ENCODE measurements around the gene TAS2R60.
"Not testable (repeated sequence)": the region's sequence is repeated elsewhere in the genome, so short reads cannot be mapped to it uniquely, and the experiment has no call there.

TAS2R60 gene, protein sequence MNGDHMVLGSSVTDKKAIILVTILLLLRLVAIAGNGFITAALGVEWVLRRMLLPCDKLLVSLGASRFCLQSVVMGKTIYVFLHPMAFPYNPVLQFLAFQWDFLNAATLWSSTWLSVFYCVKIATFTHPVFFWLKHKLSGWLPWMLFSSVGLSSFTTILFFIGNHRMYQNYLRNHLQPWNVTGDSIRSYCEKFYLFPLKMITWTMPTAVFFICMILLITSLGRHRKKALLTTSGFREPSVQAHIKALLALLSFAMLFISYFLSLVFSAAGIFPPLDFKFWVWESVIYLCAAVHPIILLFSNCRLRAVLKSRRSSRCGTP

DNA sequence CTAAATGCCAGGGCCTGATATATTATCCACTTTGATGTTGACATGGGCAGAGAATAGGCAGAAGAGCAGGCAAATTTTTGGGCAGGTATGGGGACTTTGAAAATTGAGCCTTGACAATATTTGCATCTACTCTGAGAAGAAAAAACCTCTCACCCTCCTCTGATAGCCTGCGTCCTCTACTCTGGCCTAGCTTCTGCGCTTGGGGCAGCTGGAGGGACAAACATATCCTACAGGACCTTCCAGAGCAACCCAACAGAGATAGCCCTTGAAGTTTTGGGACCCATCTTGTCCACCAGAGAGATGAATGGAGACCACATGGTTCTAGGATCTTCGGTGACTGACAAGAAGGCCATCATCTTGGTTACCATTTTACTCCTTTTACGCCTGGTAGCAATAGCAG lies at the start of gene TAS2R60:
Gene TAS2R60 (plus strand): TSS at position 301 of the 400 bp plus-strand sequence. CDS start 0 bp downstream, at position 301.
- DNase-seq: no peak

DNA sequence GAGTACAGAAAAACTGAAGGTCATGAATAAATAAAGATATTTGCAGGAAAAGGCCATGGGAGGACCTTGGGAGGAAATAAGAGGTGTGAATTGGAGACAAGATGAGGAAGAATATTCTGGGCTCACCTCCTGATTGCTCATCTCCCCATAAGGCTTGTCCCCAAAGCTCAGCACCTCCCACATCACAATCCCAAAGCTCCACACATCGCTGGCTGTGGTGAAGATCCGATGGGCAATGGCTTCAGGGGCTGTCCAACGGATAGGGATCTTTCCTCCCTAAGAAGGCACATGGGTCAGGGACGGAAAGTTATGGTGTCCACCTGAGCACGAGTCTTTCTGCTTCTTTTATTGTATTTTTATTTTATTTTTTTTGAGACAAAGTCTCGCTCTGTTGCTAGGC lies 49.2 kb upstream of the TAS2R60 start:
- no peak for DNase-seq

DNA sequence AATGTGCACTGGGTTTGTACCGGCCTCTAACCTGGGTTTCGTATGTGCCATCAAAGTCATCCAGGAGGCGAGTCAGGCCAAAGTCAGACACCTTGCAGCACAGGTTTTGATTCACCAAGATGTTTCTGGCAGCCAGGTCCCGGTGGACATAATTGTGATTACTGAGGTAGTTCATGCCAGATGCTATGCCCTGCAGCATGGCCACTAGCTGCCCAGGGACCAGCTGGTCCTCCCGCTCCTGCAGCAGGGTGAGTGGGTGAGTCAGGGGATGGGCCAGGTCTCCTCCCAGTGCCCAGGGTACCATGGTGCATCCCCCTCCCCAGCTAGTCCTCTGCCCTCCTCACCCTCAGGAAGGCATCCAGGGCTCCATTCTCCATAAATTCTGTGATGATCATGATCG lies 48.5 kb upstream of the TAS2R60 start:
- no peak for DNase-seq

DNA sequence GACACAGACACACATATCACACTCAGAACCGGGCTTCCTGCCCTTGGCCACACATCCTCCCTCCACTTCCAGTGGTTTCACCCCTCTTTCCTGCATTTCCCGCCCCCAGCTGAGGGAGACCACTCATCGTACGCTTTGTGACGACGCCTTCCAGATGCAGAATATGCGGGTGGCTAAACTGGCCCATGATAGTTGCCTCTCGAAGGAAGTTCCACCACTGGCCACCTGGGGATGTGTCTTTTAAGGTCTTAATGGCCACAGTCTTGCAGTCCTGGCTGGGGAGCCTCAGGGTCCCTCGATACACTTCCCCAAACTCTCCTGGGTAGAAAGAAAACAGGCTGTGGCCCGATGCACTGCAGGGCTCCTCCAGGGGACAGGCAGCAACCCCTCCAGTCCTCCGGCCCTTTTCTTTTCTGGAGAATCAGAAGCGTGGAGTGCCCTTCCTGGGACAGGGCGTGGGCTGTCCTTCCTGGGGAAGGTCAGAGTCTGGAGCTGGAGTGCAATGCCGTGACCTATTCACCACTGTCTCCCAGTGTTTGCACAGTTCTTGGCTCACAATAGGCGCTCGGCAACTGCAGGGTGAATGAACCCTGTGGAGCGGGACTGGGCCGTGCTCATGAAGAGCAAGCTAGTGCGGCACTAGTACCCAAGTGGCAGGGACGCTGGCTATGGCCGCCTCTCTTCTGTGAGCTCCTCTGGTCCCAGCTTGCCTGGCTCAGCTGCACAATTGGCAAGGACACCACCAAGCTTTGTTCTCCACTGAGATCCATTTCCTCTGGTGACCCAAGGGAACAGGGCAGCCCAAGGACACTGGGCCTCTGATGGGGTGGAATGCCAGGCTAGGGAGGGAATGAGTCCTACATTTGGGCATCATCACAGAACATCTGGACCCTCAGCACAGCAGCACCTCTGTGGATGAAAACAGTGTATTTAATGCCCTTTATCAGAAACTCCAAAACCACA lies 47.8 kb upstream of the TAS2R60 start:
- no peak for DNase-seq

DNA sequence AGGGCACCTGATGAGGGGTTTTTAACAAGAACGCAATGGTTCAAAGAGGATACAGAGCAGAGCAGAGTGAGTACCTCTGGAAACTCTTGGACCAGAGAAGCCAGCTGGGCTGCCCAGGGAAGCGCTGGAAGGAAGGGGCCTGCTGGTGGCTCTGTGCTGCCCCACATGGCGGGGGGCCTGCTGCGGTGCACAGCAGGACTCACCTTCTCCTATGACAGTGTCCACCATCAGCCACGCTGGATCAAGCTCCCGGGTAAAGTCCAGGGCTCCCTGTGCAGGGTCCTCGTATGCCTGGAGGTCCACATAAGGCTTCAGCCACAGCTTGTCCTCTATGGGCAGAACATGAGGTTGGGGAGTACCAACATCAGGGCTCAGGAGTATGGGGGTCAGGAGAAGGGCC lies 47.1 kb upstream of the TAS2R60 start:
- no peak for DNase-seq

DNA sequence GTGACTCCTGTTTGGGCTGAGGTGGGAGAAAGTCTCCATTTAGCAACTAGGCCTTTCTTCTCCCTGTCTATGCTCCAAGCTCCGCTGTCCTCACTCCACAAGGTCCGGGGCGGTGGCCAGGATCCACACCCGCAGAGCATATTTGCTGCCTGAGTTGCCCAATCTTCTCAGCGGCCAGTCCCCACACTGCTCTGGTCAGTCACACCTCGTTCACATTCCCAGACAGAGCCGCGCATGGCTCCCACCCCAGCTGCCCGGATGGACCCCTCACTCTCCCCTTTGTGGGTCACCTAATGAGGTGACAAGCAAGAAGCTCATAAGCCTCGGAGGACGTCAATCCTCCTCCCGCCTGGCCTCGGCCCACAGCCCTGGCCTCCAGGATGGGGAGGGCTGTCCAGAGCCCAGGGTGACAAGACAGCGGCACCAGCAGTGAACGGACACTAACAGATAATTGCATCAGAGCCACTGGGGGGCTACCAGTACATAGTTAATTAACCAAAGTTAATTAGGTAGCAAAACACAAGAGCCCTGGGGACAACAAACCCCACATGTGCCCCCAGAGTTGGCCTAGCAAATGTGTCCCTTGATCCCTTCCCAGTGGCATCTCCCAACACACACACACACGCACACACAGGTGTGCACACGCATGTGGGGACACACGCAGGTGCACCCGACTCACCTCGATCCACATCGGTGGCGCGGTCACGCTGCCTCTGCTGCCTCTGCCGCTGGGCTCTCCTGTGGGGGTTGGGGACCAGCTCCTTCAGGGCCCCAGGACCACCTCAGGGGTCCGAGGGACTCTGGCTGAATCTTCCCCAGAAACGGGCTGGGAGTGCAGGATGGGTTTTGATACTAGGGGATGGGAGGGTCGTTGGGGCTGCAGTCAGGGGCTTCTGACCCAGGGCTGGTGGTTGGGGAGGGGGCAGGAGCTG lies 46.4 kb upstream of the TAS2R60 start:
- no peak for DNase-seq

DNA sequence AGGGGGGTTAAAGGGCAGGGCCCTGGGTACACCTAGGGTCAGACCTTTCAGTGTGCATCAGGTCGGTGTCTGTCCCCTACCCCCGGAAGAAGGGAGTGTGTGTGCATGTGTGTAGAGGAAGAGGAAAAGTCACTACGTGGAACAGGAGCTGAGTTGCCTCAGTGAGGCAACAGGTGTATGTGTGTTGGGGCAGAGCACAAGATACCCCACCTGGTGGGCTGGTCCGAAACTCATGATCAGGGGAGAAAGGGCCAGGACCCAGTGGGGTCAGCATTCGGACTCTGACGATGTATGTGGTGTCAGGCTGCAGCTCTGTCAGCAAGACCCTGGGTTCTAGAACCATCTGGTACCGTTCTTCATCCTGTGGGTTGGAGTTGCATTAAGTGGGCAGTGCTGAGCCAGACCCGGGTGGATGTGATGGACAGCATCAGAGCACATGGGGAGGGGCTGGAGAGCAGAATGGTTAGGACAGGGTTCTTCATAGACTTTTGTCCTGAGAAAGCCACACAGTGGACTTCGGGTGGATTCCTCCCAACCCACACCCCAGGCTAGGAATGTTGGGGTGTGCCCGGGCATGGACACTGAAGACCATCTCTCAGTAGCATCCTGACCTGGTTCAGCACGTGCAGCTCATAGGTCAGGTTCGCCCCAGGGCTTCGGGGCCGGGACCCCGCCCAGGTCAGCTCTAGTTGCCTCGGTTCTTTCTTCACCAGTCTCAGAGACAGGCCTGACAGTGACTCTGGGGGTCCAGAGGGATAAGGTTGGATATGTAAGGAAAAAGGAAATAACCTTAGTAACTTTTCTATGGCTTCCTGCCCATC lies 45.3 kb upstream of the TAS2R60 start:
- no peak for DNase-seq

DNA sequence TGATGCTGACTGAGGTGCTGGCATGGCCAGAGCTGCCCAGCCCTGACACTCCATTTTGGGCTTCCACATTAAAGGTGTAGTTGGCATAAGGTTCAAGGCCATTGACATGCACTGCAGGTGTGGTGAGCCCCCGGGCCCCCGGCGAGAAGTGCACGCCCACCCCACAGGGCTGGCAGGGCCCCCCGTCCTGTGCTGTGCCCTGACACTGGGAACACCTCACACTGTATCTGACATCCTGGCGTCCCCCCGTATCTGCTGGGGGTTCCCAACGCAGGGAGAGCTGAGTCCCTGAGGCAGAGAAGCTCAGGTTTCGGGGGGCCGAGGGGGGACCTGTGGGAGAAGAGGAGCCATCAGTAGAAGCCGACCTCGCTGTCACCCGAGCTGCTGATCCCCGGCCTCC lies 44.6 kb upstream of the TAS2R60 start:
- DNase-seq: no peak

DNA sequence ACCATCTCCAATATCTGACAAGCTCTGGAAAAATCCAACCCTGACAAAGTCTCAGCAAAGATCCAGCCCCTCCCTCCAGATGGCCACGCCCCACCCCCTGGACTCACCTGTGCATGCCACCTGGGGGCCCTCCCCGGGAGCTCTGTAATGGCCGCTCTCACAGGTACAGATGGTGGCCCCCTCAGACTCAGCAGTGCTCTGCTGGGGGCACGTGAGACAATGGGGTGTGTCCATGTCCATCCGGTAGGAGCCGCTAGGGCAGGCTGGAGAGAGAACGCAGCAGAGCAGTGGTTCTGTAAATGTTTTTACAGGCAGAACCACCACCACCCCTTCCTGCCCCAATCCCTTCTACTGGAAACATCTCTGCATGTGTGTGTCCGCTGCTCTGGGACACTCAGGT lies 44.1 kb upstream of the TAS2R60 start:
- no peak for DNase-seq

DNA sequence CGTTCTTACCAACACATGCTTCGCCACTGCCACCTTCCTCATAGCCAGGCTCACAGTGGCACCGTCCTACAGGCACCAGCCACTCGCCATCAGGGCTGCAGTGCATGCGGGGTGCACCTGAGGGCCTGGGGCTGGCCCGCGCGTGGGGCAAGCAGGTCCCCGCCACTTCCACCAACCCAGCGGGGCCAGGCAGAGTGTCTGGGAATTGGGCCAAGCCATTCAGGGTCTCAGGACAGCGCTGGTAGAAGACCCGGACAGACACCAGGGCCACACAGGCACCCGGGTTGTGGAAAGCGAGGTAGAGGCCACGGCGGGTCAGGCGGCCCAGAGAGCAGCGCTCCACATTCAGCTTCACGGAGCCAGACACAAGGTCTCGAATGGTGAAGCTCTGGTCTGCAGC lies 43.6 kb upstream of the TAS2R60 start:
- no peak for DNase-seq

DNA sequence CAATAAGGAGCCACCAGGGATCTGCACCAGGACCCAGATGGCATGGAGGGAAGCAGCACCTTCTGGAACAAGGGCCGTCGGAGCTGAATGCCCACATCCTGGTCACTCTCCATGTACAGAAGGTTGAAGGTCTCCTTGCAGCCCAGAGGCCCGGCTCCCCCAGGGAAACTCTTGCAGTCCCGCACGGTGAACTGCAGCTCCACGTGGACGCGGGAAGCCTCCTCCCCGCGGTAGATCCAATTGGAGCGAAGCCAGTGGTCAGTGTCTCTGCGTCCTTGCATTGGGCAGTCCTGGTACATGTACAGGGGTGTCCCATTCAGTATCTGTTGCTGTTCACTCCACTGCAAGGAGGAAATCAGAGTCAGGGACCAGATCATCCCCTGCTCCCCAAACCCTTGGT lies 42.0 kb upstream of the TAS2R60 start:
- no peak for DNase-seq

DNA sequence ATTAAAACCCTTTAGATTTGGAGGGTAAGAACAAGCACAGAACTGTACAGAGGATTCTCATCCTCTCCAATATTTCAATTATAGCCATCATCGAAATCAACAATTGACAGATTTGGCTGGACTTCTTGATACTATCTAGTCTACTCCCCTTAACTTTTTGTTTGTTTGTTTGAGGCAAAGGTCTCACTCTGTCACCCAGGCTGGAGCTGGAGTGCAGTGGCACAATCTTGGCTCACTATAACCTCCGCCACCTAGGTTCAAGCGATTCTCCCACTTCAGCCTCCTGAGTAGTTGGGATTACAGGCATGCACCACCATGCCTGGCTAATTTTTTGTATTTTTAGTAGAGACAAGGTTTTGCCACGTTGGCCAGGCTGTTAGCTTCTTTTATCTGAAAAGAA lies 41.0 kb upstream of the TAS2R60 start:
- DNase-seq: not testable (repeated sequence)

DNA sequence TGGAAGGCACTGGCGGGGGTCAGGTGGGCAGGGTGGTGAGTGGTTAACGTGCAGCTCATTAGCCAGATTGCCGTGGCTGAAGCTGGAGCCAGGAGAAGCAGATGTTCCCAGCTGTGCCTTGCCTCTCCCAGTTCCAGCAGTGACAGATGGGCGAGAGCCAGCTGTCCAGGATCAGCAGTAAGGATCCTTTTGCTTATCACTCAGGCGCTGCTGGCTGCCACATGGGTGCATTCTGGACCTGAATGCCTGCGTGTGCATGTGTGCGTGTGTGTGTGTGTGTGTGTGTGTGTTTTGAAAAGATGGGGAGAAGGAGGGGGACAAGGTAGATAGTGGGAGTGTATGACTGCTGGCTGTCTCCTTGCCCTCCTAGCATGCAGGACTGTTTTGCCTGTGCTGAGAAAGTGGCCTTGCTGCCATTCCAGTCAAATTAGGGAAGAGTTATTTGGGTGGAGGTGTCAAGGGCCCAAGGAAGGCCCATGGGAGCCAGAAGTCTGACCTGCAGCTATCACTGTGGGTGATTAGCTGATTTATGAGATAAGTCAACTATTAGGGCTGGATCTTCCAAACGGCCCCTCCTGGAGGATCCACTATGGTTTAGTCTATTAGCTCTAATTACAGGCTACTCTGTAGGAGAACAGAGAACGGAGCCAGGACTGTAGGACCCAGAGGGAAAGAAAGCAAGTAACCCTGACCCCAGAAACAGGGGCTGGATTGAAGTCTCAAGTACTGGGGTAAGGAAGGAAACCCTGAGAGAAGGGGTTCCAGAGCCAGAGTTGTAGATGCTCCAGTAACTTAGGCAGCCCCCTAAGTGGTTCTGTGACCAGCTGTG lies 37.9 kb upstream of the TAS2R60 start:
- no peak for DNase-seq

DNA sequence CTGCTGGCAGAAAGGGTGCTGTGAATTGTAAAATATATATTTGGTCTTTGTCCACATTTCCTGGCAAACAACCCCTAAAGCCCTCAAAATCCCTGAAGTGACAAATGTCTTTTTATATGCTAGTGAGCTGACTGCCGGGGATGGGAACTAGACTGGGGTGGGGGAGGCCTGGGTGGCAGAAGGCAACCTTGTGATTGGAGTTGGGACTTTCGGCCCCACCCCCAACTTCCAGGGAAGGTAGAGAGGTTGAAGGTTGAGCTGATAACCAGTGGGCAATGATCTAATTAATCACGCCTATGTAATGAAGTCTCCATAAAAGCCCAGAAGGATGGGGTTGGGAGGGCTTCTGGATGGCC lies 37.3 kb upstream of the TAS2R60 start:
- no peak for DNase-seq

DNA sequence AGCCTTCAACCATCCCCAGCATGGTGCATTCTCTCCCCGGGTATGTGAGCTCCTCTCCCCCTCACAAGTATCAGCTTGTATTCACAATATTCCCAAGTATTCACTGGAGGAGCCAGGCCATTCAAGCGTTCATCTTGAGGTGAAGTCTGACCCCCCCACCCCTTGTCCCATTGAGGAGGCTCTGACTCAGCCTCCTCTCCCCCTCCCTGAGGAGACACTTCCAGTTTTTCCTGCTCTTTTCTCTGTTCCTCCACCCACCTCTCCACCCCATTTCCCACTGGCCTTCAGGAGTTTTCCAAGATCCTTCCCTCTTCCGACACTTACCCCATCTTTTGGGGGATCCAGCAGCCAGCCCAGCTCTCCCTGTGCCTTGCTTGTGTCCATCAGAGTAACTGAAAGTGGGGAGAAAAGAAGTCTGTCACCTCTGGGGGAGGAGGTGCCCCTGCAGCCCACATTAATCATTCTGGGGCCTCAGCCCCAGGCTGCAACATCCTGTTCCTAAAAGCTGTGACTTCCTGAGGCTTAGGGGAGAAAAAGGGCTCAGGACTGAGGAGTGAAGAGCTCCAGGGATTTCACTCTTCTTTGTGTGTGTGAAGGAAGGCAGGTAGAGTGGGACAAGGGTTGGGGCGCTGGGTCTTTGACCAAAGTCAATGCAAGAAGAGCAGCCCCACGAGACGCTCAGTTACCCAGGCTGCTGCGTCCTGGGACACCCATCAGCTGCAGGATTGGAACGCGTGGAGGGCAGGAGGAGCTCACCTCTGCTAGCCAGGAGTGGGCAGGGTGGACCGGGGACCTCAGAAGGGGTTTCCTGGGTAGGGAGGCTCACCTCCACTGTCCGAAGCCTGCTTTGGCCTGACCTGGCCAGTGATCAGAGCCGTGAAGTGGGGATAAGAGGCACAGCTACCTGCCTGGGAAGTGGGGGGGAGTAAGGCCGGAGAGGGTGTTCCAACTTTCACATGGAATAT lies 35.7 kb upstream of the TAS2R60 start:
- peak in 1 of 2 donors; percentile 33 for DNase-seq

DNA sequence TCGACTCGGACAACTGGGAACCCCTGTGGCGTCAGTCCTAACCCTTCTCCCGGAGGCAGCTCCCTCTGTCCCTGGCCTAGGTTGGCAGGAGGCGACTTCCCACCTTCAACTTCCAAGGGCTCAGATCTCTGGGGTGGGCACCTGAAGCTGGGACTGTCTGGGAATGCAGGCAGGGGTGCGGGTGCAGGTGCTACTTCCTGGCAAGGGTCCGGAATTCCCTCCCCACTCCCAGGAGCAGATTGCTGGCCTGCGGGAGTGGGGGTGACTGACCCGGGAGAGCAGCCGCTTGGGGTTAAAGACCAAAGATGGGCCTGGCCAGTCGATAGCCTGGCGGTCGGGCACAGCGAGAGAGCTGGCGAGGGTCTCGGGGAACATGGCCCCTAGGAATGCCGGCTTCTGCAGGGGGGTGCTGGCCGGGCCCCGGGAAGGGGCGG lies 35.0 kb upstream of the TAS2R60 start:
- DNase-seq: no peak

DNA sequence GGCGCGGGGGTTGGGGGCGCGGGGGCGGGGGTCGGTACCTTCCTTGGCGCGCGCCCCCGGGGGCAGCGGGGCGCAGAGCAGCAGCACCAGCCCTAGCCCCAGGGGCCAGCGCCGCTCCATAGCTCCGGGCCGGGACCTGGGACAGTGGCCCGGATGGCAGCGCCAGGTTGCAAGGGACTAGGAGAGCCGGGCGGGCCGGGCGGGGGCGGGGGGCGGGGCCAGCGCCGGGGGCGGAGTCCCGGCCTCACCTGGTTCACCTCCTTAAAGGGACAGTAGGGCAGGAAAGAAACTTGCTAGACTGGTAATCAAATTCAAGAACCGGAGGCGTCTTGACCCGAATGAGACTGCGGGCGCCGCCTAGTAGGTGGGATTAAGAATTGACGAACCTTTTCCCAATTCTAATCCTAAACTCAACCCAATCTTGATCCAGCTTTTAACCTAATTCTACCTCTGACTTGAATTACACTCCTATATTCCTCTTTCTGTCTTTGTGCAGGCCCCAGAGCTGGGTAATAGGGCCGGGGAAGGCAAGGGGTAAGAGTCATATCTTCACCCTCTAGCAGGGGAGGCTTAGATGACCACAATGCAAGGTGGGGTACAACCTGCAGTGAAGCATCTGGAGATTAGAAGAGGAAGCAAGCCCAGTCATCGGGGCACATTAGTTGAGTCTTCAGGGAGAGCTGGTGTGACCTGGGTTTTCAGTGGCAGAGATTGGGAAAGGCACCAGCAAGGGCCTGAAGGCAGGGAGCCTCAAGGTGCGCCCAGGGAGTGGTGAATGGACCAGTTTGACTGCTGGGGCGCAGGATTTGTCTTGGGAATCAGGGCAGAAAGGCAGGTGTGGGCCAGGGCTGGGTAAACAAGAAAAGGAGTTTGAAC lies 34.3 kb upstream of the TAS2R60 start, which contains the start of gene EPHA1:
Gene EPHA1 (minus strand): TSS at position 171 of the 876 bp plus-strand sequence. CDS start 51 bp downstream, at position 120.
- peak; percentile 48 to 56 for DNase-seq

DNA sequence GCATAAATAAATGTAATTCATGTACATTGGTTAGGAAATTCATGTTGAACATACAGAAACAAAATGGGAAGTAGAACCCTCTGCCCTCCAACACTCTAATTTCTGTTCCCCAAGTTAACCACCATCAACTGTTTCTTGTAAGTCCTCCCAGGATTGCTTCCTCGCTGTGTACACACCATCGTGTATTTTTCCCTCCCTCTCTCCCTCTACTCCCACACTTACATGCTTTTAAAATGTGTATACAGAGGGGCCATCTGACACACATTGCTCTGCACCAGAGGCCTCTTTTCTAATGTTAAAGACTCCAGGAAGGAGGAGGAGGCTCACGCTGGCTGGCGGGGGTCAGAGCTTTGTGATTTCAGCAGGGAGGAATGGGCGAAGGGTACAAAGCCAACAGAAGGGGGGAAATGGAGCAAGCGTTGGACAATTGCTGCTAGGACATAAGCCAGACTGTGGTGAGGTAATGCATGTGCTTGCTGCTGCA lies 32.7 kb upstream of the TAS2R60 start:
- DNase-seq: no peak
